Measurements from ENCODE around the gene FBXL15.
"Not testable (repeated sequence)": the region's sequence is repeated elsewhere in the genome, so short reads cannot be mapped to it uniquely, and the experiment has no call there.

Gene FBXL15

DNA sequence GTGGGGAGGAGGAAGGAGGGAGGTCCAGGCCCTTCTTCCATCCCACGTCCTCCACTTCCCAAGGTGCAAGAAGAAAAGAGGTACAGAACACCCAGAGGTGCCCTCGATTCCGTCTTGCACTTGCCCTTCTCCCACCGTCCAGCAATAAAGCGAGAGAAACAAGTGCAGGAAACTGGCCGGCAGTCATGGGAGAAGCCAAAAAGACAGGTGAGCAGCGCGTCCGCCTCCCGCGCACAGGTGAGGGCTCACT is 29.4 kb downstream of the FBXL15 start:
- CTCF ChIA-PET, result interaction anchor here (1.2 to 4.9 kb wide), 8 partner anchors 11 to 55 kb away, joined by 3 to 36 read pairs (median 16); partner anchors contain the start of gene FBXL15
- POLR2A ChIA-PET, result interaction anchor here (0.5 to 1.5 kb wide), 4 partner anchors 11 to 44 kb away, joined by 3 to 9 read pairs (median 6); no protein-coding TSS in a partner anchor

DNA sequence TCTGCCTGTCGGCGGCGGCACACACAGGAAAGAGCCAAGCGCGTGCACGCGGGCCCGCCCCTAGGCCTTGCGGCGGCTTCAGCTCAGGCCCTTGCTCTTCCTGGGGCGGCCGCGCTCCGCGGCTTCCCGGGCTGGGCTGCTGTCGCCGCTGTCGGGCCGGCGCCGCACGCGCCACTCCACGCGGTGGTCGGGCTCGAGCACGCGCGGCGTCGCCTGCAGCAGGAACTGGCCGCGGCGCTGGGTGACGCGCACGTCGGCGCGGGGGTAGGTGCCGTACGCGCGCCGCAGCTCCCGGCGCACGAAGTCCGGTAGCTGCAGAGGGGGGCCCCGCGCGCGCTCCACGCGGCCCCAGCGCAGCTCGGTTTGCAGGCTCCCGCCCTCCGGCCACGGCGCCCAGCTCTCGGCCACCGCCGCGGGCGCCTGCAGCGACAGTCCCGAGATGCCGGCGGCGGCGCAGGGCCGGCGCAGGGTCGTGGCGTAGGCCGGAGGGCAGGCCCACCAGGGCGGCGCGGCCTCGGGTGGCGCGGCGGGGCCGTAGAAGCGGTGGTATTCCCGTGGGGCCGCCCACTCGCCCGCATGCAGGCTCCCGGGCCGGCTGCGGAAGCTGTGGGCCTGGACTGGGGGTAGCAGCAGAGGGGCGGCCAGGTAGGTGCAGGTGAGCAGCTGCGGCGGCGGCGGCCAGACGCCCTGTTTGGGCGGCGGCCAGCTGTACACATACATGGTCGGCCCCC is 29.9 kb downstream of the FBXL15 start:
- CTCF ChIA-PET, result interaction anchor here (0.8 to 4.9 kb wide), 16 partner anchors 9 to 281 kb away, joined by 3 to 36 read pairs (median 4); partner anchors contain the start of genes FBXL15 and PSD

More for the DNA sequence above, 29.4 kb downstream of the FBXL15 start:
- TF ChIP-seq, protein P1, sequence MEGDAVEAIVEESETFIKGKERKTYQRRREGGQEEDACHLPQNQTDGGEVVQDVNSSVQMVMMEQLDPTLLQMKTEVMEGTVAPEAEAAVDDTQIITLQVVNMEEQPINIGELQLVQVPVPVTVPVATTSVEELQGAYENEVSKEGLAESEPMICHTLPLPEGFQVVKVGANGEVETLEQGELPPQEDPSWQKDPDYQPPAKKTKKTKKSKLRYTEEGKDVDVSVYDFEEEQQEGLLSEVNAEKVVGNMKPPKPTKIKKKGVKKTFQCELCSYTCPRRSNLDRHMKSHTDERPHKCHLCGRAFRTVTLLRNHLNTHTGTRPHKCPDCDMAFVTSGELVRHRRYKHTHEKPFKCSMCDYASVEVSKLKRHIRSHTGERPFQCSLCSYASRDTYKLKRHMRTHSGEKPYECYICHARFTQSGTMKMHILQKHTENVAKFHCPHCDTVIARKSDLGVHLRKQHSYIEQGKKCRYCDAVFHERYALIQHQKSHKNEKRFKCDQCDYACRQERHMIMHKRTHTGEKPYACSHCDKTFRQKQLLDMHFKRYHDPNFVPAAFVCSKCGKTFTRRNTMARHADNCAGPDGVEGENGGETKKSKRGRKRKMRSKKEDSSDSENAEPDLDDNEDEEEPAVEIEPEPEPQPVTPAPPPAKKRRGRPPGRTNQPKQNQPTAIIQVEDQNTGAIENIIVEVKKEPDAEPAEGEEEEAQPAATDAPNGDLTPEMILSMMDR (IDR thresholded peaks at IDR 0.05; ENCODE audit: control extremely low read depth, extremely low read depth, low read depth, missing control alignments), result no peak
- no peak for DNase-seq (ENCODE audit: extremely low spot score)

DNA sequence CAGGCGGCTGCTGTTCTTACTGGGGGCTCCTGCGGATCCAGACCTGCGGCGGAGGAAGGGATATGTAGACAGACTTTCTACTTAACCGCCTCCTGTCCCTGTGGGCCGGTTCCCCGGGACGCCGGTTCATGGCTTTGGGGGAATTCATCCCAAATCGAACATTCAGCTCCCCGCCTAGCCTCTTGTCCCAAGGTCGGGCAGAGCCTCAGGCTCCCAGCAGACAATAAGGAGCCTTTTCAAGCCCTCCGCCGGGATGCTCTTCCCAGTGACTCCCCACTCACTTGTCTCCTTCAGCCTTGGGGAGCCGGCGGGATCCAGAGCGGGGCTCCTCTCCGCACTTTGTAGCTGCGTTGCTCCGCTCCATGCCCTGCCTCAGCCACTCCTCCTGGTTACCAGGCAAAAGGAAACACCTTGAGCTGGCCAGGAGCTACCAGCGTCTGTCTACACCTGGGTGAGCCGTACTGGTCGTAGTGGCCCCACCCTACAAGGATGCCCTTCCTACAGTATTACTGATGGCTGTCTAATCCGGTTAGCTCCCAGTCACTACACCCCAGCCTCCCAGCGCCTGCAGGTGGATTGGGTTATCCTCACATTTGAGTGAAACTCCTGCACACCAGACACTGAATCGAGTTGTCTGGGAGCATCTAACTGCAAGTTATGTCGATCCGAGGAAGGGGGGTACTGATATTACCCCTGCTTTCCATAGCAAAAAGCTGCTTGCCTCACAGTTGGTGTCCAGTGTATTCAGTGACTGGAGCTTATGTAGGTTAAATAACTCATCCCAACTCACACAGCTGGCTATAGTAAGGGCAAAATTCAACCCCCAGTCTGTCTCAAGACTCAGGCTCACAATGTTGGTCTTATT is 30.7 kb downstream of the FBXL15 start, which contains the start of gene C10orf95:
C10orf95 (minus strand) TSS at position 439 of the 865 bp plus-strand sequence. CDS start 450 bp downstream, outside the sequence.
- CTCF ChIA-PET, result interaction anchor here (0.8 to 4.9 kb wide), 19 partner anchors 10 to 282 kb away, joined by 3 to 36 read pairs (median 5); partner anchors contain the start of genes FBXL15 and PSD
- POLR2A ChIA-PET, result interaction anchor here (0.6 to 1.5 kb wide), 6 partner anchors 10 to 128 kb away, joined by 3 to 15 read pairs (median 5); no protein-coding TSS in a partner anchor
- TF ChIP-seq, protein P1 (IDR thresholded peaks at IDR 0.05; ENCODE audit: control extremely low read depth, extremely low read depth, low read depth, missing control alignments), result no peak
- DNase-seq (ENCODE audit: extremely low spot score), result peak; percentile 31

More for the DNA sequence above, 29.9 kb downstream of the FBXL15 start:
- TF ChIP-seq, protein P1 (IDR thresholded peaks at IDR 0.05; ENCODE audit: control extremely low read depth, extremely low read depth, low read depth, missing control alignments), result no peak
- POLR2A ChIA-PET, result interaction anchor here (0.5 to 1.5 kb wide), 6 partner anchors 11 to 127 kb away, joined by 3 to 15 read pairs (median 5); no protein-coding TSS in a partner anchor
- DNase-seq (ENCODE audit: extremely low spot score), result peak; percentile 90

DNA sequence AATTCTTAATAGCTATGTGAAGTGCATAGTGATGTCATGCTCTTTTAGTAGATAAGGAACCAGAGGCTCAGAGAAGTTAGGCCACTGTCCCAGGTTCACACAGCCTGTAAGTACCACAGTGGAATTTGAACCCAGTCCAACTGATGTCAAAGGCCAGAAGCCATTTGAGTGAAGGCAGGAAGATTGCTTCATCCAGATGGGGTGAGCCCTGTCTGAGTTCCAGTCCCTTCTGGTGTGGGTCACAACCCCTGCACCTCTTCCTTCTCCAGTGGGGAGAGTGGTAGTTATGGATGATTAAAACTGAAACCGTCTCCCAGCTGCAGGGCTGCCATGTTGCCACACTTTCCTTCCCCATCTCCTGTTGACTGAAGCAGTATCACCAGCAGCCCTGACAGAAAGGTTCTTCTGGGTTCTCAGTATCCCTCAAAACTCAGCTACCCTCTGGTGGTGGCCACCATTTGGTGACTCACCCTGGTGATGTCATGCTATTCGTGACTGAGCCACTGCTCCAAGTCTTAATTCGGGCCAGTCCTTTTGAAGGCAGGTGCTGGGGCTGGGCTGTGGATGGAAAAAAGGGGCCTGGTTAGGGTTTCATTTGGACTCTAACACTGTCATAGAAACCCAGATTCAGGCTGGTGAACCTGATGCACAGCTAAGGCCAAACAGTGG is 32.2 kb downstream of the FBXL15 start:
- ChIA-PET CTCF (interaction anchor here (0.9 to 4.9 kb wide), 9 partner anchors 9 to 223 kb away, joined by 3 to 36 read pairs (median 6); partner anchors contain the start of gene FBXL15), POLR2A (interaction anchor here (0.6 kb wide), 1 partner anchor 10 kb away, joined by 4 read pairs; no protein-coding TSS in a partner anchor)
- TF ChIP-seq, protein P1 (IDR thresholded peaks at IDR 0.05; ENCODE audit: control extremely low read depth, extremely low read depth, low read depth, missing control alignments), result no peak
- DNase-seq (ENCODE audit: extremely low spot score), result no peak

DNA sequence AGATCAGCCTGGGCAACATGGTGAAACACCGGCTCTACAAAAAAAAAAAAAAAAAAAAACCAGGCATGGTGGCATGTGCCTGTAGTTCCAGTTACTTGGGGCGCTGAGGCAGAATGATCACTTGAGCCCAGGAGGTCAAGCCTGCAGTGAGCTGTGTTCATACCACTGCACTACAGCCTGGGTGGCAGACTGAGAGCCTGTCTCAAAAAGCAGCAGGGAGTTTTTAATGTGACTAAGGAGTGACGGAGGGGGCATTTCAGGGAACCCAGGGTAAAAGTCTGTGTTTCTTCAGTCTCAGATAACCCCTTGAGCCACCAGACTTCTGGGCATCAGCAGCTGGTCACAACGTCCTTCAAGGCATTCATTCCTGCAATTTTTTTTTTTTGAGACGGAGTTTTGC is 32.9 kb downstream of the FBXL15 start:
- POLR2A ChIA-PET, result interaction anchor here (0.6 kb wide), 1 partner anchor 11 kb away, joined by 4 read pairs; no protein-coding TSS in a partner anchor
- DNase-seq (ENCODE audit: extremely low spot score), result no peak
- CTCF ChIA-PET, result interaction anchor here (0.6 to 4.9 kb wide), 6 partner anchors 8 to 846 kb away, joined by 3 to 36 read pairs (median 14); partner anchors contain the start of gene FBXL15
- TF ChIP-seq, protein P1 (IDR thresholded peaks at IDR 0.05; ENCODE audit: control extremely low read depth, extremely low read depth, low read depth, missing control alignments), result no peak

DNA sequence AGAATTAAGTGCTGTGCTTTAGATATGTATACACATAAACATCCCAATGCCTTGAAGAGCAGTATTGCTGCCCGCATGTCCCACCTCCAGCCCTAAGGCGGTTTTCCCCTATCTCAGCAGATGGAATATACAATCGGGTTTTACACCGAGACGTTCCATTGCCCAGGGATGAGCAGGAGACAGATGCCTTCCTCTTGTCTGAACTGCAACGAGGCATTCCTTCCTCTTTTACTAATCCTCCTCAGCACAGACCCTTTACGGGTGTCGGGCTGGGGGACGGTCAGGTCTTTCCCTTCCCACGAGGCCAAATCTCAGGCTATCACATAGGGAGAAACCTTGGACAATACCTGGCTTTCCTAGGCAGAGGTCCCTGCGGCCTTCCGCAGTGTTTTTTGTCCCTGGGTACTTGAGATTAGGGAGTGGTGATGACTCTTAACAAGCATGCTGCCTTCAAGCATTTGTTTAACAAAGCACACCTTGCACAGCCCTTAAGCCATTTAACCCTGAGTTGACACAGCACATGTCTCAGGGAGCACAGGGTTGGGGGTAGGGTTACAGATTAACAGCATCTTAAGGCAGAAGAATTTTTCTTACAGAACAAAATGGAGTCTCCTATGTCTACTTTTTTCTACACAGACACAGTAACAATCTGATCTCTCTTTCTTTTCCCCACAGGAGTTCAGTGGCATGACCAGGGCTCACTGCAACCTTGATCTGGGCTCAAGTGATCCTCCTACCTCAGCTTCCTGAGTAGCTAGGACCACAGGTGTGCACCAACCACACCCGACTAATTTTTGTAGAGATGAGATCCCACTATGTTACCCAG is 34.2 kb downstream of the FBXL15 start:
- CTCF ChIA-PET; POLR2A ChIA-PET; DNase-seq (ENCODE audit: extremely low spot score): not testable (repeated sequence)
